NCI-H2107 treated with DMSO at 0.1 percent for 48 hours (cell line): Measurements from ENCODE around the gene TMEM171.

Source experiments
- DNase-seq: peaks from one replicate; lab custom pipeline; 2025; ENCODE audit not compliant: unreplicated experiment; lab: John Stamatoyannopoulos, UW

TMEM171 gene, protein sequence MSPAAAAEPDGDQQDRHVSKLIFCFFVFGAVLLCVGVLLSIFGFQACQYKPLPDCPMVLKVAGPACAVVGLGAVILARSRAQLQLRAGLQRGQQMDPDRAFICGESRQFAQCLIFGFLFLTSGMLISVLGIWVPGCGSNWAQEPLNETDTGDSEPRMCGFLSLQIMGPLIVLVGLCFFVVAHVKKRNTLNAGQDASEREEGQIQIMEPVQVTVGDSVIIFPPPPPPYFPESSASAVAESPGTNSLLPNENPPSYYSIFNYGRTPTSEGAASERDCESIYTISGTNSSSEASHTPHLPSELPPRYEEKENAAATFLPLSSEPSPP

GRCh38 chr5:73120222-73121118, at the start of gene TMEM171:
TMEM171 (plus strand) TSS chr5:73120575; CDS start chr5:73123374, 2,799 bp downstream.
- no peak for DNase-seq

DNA sequence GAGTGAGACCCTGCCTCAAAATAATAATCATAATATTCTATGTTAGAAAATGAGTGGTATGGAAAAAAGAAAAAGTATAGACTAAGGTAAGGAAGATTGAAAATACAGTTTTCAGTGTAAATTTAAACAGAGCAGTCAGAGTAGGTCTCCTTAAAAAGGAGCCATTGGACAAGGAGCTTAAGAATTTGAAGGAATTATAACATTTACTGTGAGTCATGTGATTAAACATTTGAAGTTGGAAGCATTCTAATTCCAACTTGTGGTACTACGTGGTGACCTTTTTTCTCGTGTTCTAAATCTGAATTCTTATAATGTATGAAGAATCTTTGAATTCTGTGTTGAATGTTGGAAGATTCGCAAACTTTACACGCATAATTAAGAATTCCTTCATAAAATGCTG, 39.3 kb upstream of the TMEM171 start:
- DNase-seq: no peak

DNA sequence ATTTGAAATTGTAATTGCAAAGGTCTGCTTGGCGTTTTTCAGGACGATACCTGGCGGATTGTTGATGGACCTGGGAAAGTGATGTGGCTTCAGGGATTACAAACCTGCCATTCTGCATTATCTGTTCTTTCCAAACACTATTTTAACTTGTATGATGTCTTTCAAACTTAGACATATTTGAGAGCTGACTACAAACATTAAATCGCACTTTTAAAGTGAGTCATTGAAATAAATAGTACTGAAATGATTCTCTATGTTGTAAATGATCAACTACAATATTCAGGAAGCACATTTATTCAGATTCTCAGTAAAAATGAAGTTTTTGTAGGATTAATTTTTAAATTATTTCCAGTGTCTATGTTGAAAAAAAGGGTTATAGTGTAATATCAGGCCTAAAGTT, 32.3 kb upstream of the TMEM171 start:
- DNase-seq: no peak

DNA sequence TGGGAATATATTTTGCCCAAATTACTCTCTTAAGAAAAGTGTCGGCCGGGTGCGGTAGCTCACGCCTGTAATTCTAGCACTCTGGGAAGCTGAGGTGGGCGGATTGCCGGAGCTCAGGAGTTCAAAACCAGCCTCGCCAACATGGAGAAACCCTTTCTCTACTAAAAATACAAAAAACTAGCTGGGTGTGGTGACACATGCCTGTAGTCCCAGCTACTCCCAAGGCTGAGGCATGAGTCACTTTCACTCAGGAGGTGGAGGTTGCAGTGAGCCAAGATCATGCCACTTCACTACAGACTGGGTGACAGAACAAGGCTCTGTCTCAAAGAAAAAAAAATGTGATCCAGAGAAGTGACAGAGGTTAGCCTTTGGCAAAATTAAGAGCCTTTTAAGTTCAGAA, 26.4 kb upstream of the TMEM171 start:
- DNase-seq: no peak

- no peak for DNase-seq
Measured at GRCh38 chr5:73094415-73094814, 26.0 kb upstream of the TMEM171 start.

DNA sequence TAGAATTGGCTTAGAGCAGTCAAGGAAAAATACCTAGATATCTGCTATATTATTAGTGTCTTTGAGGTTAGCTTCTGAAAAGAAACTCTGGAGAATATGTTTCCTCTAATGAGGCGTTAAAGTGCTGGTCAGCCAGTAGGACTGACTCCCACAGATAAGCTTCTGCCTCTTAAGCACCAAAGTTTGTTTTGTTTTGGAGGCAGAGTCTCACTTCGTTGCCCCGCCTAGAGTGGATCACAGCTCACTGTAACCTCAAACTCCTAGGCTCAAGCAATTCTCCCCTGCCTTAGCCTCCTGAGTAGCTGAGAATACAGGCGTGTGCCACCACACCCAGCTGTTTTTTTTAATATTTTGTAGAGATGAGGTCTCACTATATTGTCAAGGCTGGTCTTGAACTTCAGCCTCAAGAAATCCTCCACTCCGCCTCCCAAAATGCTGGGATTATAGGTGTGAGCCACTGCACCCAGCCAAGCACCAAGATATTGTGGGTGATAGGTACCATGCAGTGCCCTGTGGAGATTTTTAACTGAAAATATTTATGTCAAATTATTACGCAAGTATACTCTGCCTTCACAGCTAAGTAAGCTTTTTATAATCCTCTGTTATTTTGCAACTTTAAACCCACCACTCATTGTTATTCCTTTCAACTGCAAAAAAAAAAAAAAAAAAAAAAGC, 24.7 kb upstream of the TMEM171 start:
- no peak for DNase-seq

- no peak for DNase-seq
Measured at GRCh38 chr5:73096239-73096575, 24.2 kb upstream of the TMEM171 start.

GRCh38 chr5:73097740-73098139, 22.6 kb upstream of the TMEM171 start:
- no peak for DNase-seq

- no peak for DNase-seq
Measured at GRCh38 chr5:73100109-73100508, 20.3 kb upstream of the TMEM171 start.

GRCh38 chr5:73103870-73104299, 16.5 kb upstream of the TMEM171 start:
- DNase-seq: no peak

DNA sequence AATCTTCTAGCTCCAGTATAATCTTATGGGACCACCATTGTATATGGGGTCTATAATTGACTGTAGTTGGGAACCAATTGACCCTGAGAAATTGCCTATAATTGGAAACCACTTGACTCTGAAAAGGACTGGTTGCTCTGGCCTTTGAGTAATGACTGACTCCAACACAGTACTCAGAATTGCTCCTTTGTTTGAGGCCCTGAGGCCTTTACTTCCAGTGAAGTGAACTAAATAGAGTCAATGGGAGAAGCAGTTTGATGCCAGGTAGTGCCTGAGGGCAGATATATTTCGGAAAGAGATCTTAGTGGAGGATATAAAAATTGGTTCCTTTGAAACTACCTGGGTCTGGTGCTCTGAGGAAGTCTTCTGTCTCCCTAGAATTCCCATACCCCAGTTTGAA, 16.0 kb upstream of the TMEM171 start:
- DNase-seq: no peak

DNA sequence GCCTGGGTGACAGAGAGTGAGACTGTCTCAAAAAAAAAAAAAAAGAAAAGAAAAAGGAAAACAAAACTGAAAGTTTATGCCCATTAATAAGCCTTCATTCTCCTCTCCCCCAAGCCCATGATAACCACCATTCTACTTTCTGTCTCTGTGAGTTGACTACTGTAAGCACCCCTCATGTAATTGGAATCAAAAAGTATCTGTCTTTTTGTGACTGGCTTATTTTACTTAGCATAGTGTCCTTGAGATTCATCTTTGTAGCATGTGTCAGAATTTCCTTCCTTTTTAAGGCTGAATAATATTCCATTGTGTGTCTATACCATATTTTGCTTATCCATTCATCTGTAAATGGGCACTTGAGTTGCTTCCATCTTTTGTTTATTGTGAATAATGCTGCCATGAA, 14.0 kb upstream of the TMEM171 start:
- DNase-seq: no peak

- no peak for DNase-seq
Measured at GRCh38 chr5:73110190-73110589, 10.2 kb upstream of the TMEM171 start.

- DNase-seq: no peak
Measured at GRCh38 chr5:73111536-73111935, 8.8 kb upstream of the TMEM171 start.

DNA sequence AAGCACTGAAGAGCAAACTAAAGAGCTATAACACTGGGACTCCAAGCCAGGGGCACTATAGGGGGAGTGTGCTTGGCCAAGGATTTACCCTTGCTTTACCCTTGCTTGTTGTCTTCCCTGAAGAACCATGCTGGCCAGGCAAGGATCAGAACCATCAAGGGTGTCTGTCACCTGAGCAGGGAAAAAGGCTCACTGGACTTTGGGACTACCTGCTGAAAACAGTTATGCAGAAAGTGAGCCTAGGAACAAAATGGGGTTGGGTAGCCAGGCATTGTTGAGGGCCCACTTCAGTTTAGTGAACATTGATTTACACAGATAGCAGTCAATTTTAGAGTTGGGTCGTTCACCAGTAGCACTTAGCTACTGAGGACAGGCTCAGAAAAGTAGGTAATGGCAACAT, 8.0 kb upstream of the TMEM171 start:
- DNase-seq: no peak

GRCh38 chr5:73114044-73114688, 6.2 kb upstream of the TMEM171 start:
- no peak for DNase-seq

GRCh38 chr5:73115399-73116051, 4.8 kb upstream of the TMEM171 start:
- DNase-seq: no peak

- no peak for DNase-seq
Measured at GRCh38 chr5:73116506-73116905, 3.9 kb upstream of the TMEM171 start.

GRCh38 chr5:73117088-73117740, 3.2 kb upstream of the TMEM171 start:
- DNase-seq: no peak

- DNase-seq: no peak
Measured at GRCh38 chr5:73118391-73118973, 1.9 kb upstream of the TMEM171 start.
